Esophagus muscularis mucosa (tissue), 3 donors: ENCODE measurements around the gene ANGPTL1.

Experiments used
- POLR2A ChIP-seq: fragments of 450-650 bp; IDR thresholded peaks from one replicate; pipeline ENCODE4 v1.6.1; 2017; ENCODE audit warnings: antibody characterized with exemption, moderate library complexity, mild to moderate bottlenecking, low read depth
- POLR2AphosphoS5 ChIP-seq, 2 donors: sonication (generic); formaldehyde crosslinking; IDR thresholded peaks; one replicate each; pipeline ENCODE4 v1.6.1; 2017; ENCODE audit warnings: antibody characterized with exemption in 2 of 2
- TF ChIP-seq, protein P1 (sequence below), 3 experiments: fragments of 200-600 bp in 2 of 3; fragments of 450-650 bp in 1 of 3; sonication (generic) in 2 of 3; IDR thresholded peaks; one replicate each; pipeline ENCODE4 v1.5.1; 2017 to 2019; ENCODE audit warnings: antibody characterized with exemption in 3 of 3, mild to moderate bottlenecking in 2 of 3, moderate library complexity in 1 of 3

DNA sequence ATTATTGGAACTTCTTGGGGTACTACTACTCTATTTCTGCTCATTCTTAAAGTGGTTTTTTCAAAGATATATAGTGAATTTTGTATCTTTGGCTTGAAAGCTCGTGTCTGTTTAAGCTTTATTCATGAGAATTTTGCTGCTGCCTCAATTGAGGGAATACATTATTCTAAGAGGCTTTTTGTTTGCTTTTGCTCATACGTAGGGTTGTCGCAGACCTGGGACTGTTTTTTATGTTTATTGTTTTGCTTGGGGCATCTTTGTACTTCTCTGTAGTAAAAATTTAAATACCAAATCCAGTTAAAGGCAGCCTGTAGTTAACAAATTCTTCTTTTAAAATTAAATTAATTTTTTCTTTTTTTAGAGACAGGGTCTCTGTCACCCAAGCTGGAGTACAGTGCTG is 62.3 kb downstream of the ANGPTL1 start:
- TF ChIP-seq, protein P1, sequence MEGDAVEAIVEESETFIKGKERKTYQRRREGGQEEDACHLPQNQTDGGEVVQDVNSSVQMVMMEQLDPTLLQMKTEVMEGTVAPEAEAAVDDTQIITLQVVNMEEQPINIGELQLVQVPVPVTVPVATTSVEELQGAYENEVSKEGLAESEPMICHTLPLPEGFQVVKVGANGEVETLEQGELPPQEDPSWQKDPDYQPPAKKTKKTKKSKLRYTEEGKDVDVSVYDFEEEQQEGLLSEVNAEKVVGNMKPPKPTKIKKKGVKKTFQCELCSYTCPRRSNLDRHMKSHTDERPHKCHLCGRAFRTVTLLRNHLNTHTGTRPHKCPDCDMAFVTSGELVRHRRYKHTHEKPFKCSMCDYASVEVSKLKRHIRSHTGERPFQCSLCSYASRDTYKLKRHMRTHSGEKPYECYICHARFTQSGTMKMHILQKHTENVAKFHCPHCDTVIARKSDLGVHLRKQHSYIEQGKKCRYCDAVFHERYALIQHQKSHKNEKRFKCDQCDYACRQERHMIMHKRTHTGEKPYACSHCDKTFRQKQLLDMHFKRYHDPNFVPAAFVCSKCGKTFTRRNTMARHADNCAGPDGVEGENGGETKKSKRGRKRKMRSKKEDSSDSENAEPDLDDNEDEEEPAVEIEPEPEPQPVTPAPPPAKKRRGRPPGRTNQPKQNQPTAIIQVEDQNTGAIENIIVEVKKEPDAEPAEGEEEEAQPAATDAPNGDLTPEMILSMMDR (IDR thresholded peaks at IDR 0.05): no peak
- TF ChIP-seq POLR2A (no peak), POLR2AphosphoS5 (IDR thresholded peaks at IDR 0.05) (no peak)
